K562 (cell line): ENCODE measurements around the gene PLEKHF1. TPM values are rescaled to one million over a fixed set of nuclear protein-coding genes. Genes with fewer than 3 reads are reported as not detected.

Experiments
- ATAC-seq: fragments of 200-7000 bp; cut with Tn5 transposase; 3 replicates; pipeline ENCODE4 v1.9.1; 2020; ENCODE audit warnings: moderate library complexity
- BruUV-seq: library from RNA; stranded (reverse); fragments of 400-500 nt; replicated peaks from 2 replicates; lab custom pipeline; 2021; lab: Mats Ljungman, UMichigan
- CTCF ChIA-PET: fragments of 300-600 bp; formaldehyde crosslinking; extraction: SDS; loops from one replicate; lab custom pipeline; 2021; ENCODE audit warnings: low intra/inter-chr PET ratio; lab: Yijun Ruan, JAX
- POLR2A ChIA-PET: fragments of 300-600, 350-650 bp; sonication (Branson Sonifier 250); formaldehyde crosslinking; extraction: SDS; loops from one replicate; lab custom pipeline; 2021; ENCODE audit warnings: antibody characterized with exemption, inconsistent platforms; lab: Yijun Ruan, JAX
- DNase-seq, 4 experiments: peaks; one replicate each; pipeline versions ENCODE4 v3.0.0 to v3.0.0-alpha.2; 2011 to 2018; ENCODE audit warnings: low spot score in 3 of 4, mixed read lengths in 3 of 4; ENCODE audit errors: extremely low read depth in 1 of 4
- FAIRE-seq: peaks from 2 replicates; lab custom pipeline; 2011; peaks lifted over from hg19 to GRCh38; lab: Jason Lieb, UNC
- H2AFZ ChIP-seq: 2 replicates; pipeline ENCODE4 v1.6.0; 2011; ENCODE audit warnings: low read depth, low read length, control low read depth, inconsistent platforms
- H3K27ac ChIP-seq: fragments of 200-600 bp; 3 replicates; pipeline ENCODE4 v1.8.0; 2011; ENCODE audit warnings: low read depth, mild to moderate bottlenecking, control low read depth, inconsistent platforms, low read length, moderate library complexity, mixed read lengths; ENCODE audit errors: extremely low read depth
- H3K27me3 ChIP-seq, 2 experiments: fragments of 300-600 bp in 1 of 2; 2 replicates in 1 of 2; 3 replicates in 1 of 2; pipeline versions ENCODE4 v1.6.0 to v1.8.0; 2011; ENCODE audit warnings: inconsistent platforms in 2 of 2, low read length in 2 of 2, mild to moderate bottlenecking in 1 of 2, mixed read lengths in 1 of 2, moderate library complexity in 1 of 2; ENCODE audit not compliant: control insufficient read depth in 2 of 2, insufficient read depth in 2 of 2
- H3K36me3 ChIP-seq: fragments of 300-600 bp; 3 replicates; pipeline ENCODE4 v1.8.0; 2011; ENCODE audit warnings: mild to moderate bottlenecking, low read length, inconsistent platforms; ENCODE audit not compliant: control insufficient read depth, insufficient read depth
- H3K4me1 ChIP-seq, 2 experiments: fragments of 200-600 bp in 1 of 2; replicated peaks in 1 of 2; 2 replicates in 1 of 2; 3 replicates in 1 of 2; pipeline versions ENCODE4 v1.5.1 to v1.8.0; 2011; ENCODE audit warnings: inconsistent platforms in 2 of 2, low read length in 2 of 2, mild to moderate bottlenecking in 1 of 2, mixed read lengths in 1 of 2, moderate library complexity in 1 of 2; ENCODE audit not compliant: control insufficient read depth in 2 of 2, insufficient read depth in 2 of 2
- H3K4me2 ChIP-seq: 2 replicates; pipeline ENCODE4 v1.6.1; 2011; ENCODE audit warnings: low read length, control low read depth, inconsistent platforms, mixed read lengths; ENCODE audit not compliant: insufficient read depth
- H3K4me3 ChIP-seq: fragments of 200-600 bp; sonication (generic), shearing (Covaris generic); 2 replicates; pipeline ENCODE4 v1.5.1; 2016; ENCODE audit warnings: control low read depth, inconsistent platforms
- H3K79me2 ChIP-seq: fragments of 200-600 bp; 3 replicates; pipeline ENCODE4 v1.8.0; 2011; ENCODE audit warnings: low read length, inconsistent platforms; ENCODE audit not compliant: control insufficient read depth, insufficient read depth
- H3K9ac ChIP-seq, 2 experiments: 2 replicates each; pipeline versions ENCODE4 v1.6.0 to v1.6.1; 2011; ENCODE audit warnings: low read depth in 2 of 2, low read length in 2 of 2, control low read depth in 1 of 2, inconsistent platforms in 1 of 2, mild to moderate bottlenecking in 1 of 2, mixed read lengths in 1 of 2; ENCODE audit not compliant: insufficient read depth in 1 of 2
- H3K9me1 ChIP-seq: one replicate; pipeline ENCODE4 v1.6.0; 2011; ENCODE audit warnings: inconsistent platforms, mild to moderate bottlenecking, low read length, moderate library complexity; ENCODE audit not compliant: control insufficient read depth, insufficient read depth
- H3K9me3 ChIP-seq: replicated peaks from 2 replicates; pipeline ENCODE4 v1.5.1; 2011; ENCODE audit warnings: low read depth, low read length, inconsistent platforms; ENCODE audit not compliant: control insufficient read depth, insufficient read depth
- H4K20me1 ChIP-seq: replicated peaks from 2 replicates; pipeline ENCODE4 v1.6.1; 2011; ENCODE audit warnings: low read length, inconsistent platforms, mixed read lengths; ENCODE audit not compliant: control insufficient read depth, insufficient read depth
- FOXK2 ChIP-seq, 2 experiments: fragments of 450-650 bp; IDR thresholded peaks in 1 of 2; conservative IDR thresholded peaks in 1 of 2; 2 replicates each; pipeline ENCODE4 v1.6.1; 2016; ENCODE audit warnings: low read depth in 2 of 2, mild to moderate bottlenecking in 1 of 2
- HINFP ChIP-seq: fragments of 450-650 bp; conservative IDR thresholded peaks from 2 replicates; pipeline ENCODE4 v1.6.1; 2016; ENCODE audit warnings: missing genetic modification characterization, low read depth, mild to moderate bottlenecking, control low read depth, missing compliant biosample characterization
- MEIS2 ChIP-seq: fragments of 450-650 bp; IDR thresholded peaks from 2 replicates; pipeline ENCODE4 v1.6.1; 2014; ENCODE audit warnings: mild to moderate bottlenecking; ENCODE audit not compliant: partially characterized antibody
- WGBS: fragments of 100-300 bp; shearing (Covaris generic); methylation state at CpG from one replicate; pipeline ENCODE4 v1.1.6; 2016; ENCODE audit warnings: low coverage, mixed read lengths; ENCODE audit not compliant: insufficient coverage; ENCODE audit errors: missing lambda C conversion rate; 5-methylcytosine and 5-hydroxymethylcytosine counted together
- in situ Hi-C: fragments of 300-500 bp; cut with MboI; formaldehyde crosslinking; loops from 4 replicates; pipeline ENCODE4 v1.15.0; 2018; ENCODE audit warnings: inconsistent platforms, mixed read lengths
- intact Hi-C: fragments of 100-400 bp; cut with micrococcal nuclease; formaldehyde crosslinking; loops from 2 replicates; pipeline ENCODE4 v1.14.2; 2022
- polyA plus RNA-seq, 8 experiments: library from polyadenylated mRNA; depleted of rRNA in 4 of 8; stranded (reverse) in 5 of 8; unstranded in 3 of 8; fragments of >200 nt; fragmentation: Nextera tagmentation in 2 of 8; fragmentation: Illumina TruSeq in 1 of 8; extraction: Ambion mirVana in 2 of 8; extraction: Trizol in 1 of 8; gene quantifications; 2 replicates each; pipeline versions ENCODE4 v1.2.1 to v1.2.3, GENCODE V29; 2011 to 2014; ENCODE audit warnings: inconsistent platforms in 1 of 8, missing spikeins in 1 of 8
- total RNA-seq, 7 experiments: library from RNA; depleted of rRNA in 6 of 7; stranded (reverse); fragments of >200 nt in 6 of 7; fragmentation: Illumina TruSeq in 2 of 7; extraction: Trizol in 2 of 7; gene quantifications; 2 replicates each; pipeline versions ENCODE4 v1.2.1 to v1.2.3, GENCODE V29; 2011 to 2021; ENCODE audit warnings: low replicate concordance in 1 of 7
- TF ChIP-seq, protein P1 (sequence below), 2 experiments: IDR thresholded peaks in 1 of 2; conservative IDR thresholded peaks in 1 of 2; 2 replicates each; pipeline ENCODE4 v1.6.1; 2016; ENCODE audit warnings: low read depth in 2 of 2, mild to moderate bottlenecking in 1 of 2, missing compliant biosample characterization in 1 of 2, missing genetic modification characterization in 1 of 2, moderate library complexity in 1 of 2

Gene PLEKHF1
- total and polyA plus RNA-seq, 9 of the 15 experiments (the other 6 are each of a cell fraction or from before 2014, with no cell fraction given): 0.07 to 13.4 (median 3.9) TPM; not detected in 1

GRCh38 chr19:29623726-29624488, 41.4 kb upstream of the PLEKHF1 start:
- Histone ChIP-seq H3K9me1 (no peaks in the 10 kb centered on the region), H3K9me3 (no peaks in the 10 kb centered on the region), H3K79me2 (no peaks in the 10 kb centered on the region), H3K4me2 (no peak overlapping the region), H3K9ac (peak overlapping the region in 1 of 2 experiments; percentile 65; a peak in 2 of 4 replicates), H2AFZ (peak overlapping the region; percentile 28; the same call in 1 of the 2 replicates), H3K4me1 (peaks cover 22 to 38% of the 10 kb centered on the region in 2 experiments), H3K27me3 (no peaks in the 10 kb centered on the region), H3K27ac (no peak overlapping the region), H3K36me3 (no peaks in the 10 kb centered on the region), H3K4me3 (no peak overlapping the region)
- WGBS: 59% methylated on average over 17 of the region's 18 CpGs
- DNase-seq (peak; percentile 38 to 57 (median 46)), FAIRE-seq (no peak), ATAC-seq (peak; percentile 53)
- in situ Hi-C loops: no loop called here
- no TSS peak for BruUV-seq
- ChIA-PET CTCF (no interaction called here), POLR2A (interaction anchor here (0.6 to 2.4 kb wide), 5 partner anchors 10 to 768 kb away, joined by 3 to 6 read pairs (median 3); partner anchors contain the start of gene POP4)
- intact Hi-C loops: no loop called here
- TF ChIP-seq HINFP: 0 out of 2 replicates have a peak, but pooled peaks have one; percentile 14
- TF ChIP-seq FOXK2 (conservative IDR thresholded peaks at IDR 0.05 in 1 of 2, IDR thresholded peaks at IDR 0.05 in 1 of 2; ENCODE audit: low read depth in 2 of 2): no peak
- TF ChIP-seq MEIS2: peak; percentile 76
- TF ChIP-seq, protein P1, sequence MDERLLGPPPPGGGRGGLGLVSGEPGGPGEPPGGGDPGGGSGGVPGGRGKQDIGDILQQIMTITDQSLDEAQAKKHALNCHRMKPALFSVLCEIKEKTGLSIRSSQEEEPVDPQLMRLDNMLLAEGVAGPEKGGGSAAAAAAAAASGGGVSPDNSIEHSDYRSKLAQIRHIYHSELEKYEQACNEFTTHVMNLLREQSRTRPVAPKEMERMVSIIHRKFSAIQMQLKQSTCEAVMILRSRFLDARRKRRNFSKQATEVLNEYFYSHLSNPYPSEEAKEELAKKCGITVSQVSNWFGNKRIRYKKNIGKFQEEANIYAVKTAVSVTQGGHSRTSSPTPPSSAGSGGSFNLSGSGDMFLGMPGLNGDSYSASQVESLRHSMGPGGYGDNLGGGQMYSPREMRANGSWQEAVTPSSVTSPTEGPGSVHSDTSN (CRISPR knock-in tag; IDR thresholded peaks at IDR 0.05; ENCODE audit: low read depth): no peak
- TF ChIP-seq, protein P1 (tag; conservative IDR thresholded peaks at IDR 0.05; ENCODE audit: low read depth): peak; percentile 78
- TF ChIP-seq, all 486 proteins: peak for 3
- H4K20me1 ChIP-seq: no peaks in the 10 kb centered on the region
